ENCODE results near the gene KIFC3. TPM values are rescaled to one million over a fixed set of nuclear protein-coding genes. Genes with fewer than 3 reads are reported as not detected.

Gene KIFC3
- total and polyA plus RNA-seq, 2 of the 8 experiments (the other 6 are each of a cell fraction or from before 2014, with no cell fraction given), result 2.1 to 7.1 TPM

DNA sequence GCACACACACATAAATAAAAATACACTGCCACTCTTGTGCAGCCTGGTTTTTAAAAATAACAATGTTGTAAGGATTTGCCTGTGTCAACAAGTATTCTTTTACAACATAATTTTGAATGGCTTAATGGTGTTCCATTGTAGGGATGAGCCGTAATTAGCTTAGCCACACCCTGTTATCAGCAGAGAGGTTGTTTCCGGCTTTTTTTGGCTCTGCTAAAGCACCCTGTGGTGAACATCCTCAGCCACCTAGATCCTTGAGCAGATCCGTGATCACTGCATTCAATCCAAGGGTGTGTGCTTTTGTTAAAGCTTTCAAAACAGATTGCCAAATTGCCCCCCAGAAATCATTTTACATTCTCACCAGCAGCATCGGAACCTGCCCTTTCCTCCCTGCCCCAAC lies 59.7 kb downstream of the KIFC3 start:
- Histone ChIP-seq H4K8ac (ENCODE audit: extremely low read depth, insufficient read depth, low read length) (no peak overlapping the region), H2AK5ac (ENCODE audit: low read depth, low read length) (no peak overlapping the region), H3K27ac (ENCODE audit: low read depth, low read length) (no peak overlapping the region), H3K79me1 (ENCODE audit: low read depth, low read length) (no peaks in the 10 kb centered on the region), H2AFZ (ENCODE audit: low read length) (no peak overlapping the region), H2BK20ac (ENCODE audit: low read length) (no peak overlapping the region), H3K36me3 (ENCODE audit: control insufficient read depth in 2 of 4, insufficient read depth in 4 of 4, low read length in 3 of 4) (peaks cover 0 to under 1% (median 0%) of the 10 kb centered on the region in 4 experiments; a peak in 5 of 8 replicates), H2BK5ac (ENCODE audit: low read depth, low read length) (no peak overlapping the region), H3K9me3 (ENCODE audit: insufficient read depth in 2 of 2, low read depth in 1 of 2, low read length in 1 of 2) (no peaks in the 10 kb centered on the region), H3K4me1 (replicated peaks in 1 of 4; ENCODE audit: control insufficient read depth in 3 of 4, insufficient read depth in 4 of 4, low read length in 3 of 4) (no peaks in the 10 kb centered on the region), H3K18ac (ENCODE audit: extremely low read depth, low read length) (no peak overlapping the region), H4K91ac (replicated peaks; ENCODE audit: insufficient read length, low read length) (no peak overlapping the region), H3K4ac (replicated peaks; ENCODE audit: insufficient read length, low read depth, low read length) (no peak overlapping the region), H3K4me2 (ENCODE audit: insufficient read depth in 1 of 2, low read depth in 2 of 2, low read length in 2 of 2) (no peak overlapping the region), H3K56ac (replicated peaks; ENCODE audit: insufficient read length, low read depth, low read length) (no peak overlapping the region), H2BK12ac (ENCODE audit: low read depth, low read length) (no peak overlapping the region), H3K23me2 (ENCODE audit: low read depth, low read length) (no peaks in the 10 kb centered on the region), H2BK120ac (replicated peaks; ENCODE audit: low read depth, low read length) (no peak overlapping the region), H3K27me3 (replicated peaks in 1 of 4; ENCODE audit: control insufficient read depth in 3 of 4, extremely low read depth in 1 of 4, insufficient read depth in 3 of 4, low read length in 3 of 4) (no peaks in the 10 kb centered on the region), H3K14ac (ENCODE audit: insufficient read length) (no peak overlapping the region), H3K23ac (ENCODE audit: insufficient read length) (no peak overlapping the region), H3K79me2 (ENCODE audit: control insufficient read depth in 1 of 2, insufficient read depth in 2 of 2, low read length in 2 of 2) (no peaks in the 10 kb centered on the region), H3K9ac (replicated peaks in 1 of 4; ENCODE audit: extremely low read depth in 1 of 4, low read depth in 3 of 4, low read length in 3 of 4) (no peak overlapping the region), H2BK15ac (ENCODE audit: low read length) (no peak overlapping the region), H3K4me3 (ENCODE audit: extremely low read depth in 1 of 4, insufficient read depth in 2 of 4, low read depth in 3 of 4, low read length in 4 of 4) (no peak overlapping the region), H4K5ac (ENCODE audit: insufficient read length, low read depth, low read length) (no peak overlapping the region), H4K20me1 (replicated peaks in 1 of 2; ENCODE audit: control insufficient read depth in 1 of 2, insufficient read depth in 2 of 2, low read length in 2 of 2) (peaks cover 0 to 9% of the 10 kb centered on the region in 2 experiments)
- CTCF ChIA-PET (ENCODE audit: partially characterized antibody), result interaction anchor here (0.6 to 2.6 kb wide), 4 partner anchors 11 to 150 kb away, joined by 3 to 21 read pairs (median 6); no protein-coding TSS in a partner anchor
- POLR2A ChIA-PET (ENCODE audit: partially characterized antibody), result interaction anchor here (1.0 to 1.2 kb wide), 2 partner anchors 18 kb away, joined by 3 to 4 read pairs; no protein-coding TSS in a partner anchor
- TF ChIP-seq, protein P1, sequence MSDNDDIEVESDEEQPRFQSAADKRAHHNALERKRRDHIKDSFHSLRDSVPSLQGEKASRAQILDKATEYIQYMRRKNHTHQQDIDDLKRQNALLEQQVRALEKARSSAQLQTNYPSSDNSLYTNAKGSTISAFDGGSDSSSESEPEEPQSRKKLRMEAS (IDR thresholded peaks at IDR 0.05), result no peak
- no peak for TF ChIP-seq TCF12 (IDR thresholded peaks at IDR 0.05; ENCODE audit: low read depth, low read length)
- TF ChIP-seq JUN (IDR thresholded peaks at IDR 0.05; ENCODE audit: low read depth, low read length), result no peak
- no peak for TF ChIP-seq CHD1 (IDR thresholded peaks at IDR 0.05; ENCODE audit: low read depth, low read length)
- no peak for TF ChIP-seq CREB1 (IDR thresholded peaks at IDR 0.05)
- no peak for TF ChIP-seq BACH1 (IDR thresholded peaks at IDR 0.05; ENCODE audit: low read length)
- TF ChIP-seq RFX5 (IDR thresholded peaks at IDR 0.05; ENCODE audit: borderline replicate concordance, low read depth, low read length), result no peak
- TF ChIP-seq GTF2F1 (IDR thresholded peaks at IDR 0.05; ENCODE audit: borderline replicate concordance, low read depth, low read length), result no peak
- no peak for TF ChIP-seq SUZ12 (IDR thresholded peaks at IDR 0.05; ENCODE audit: low read length)
- TF ChIP-seq RXRA (IDR thresholded peaks at IDR 0.05; ENCODE audit: insufficient read depth, low read depth, low read length), result no peak
- no peak for TF ChIP-seq CEBPB (IDR thresholded peaks at IDR 0.05; ENCODE audit: low read depth, low read length)
- TF ChIP-seq YY1 (IDR thresholded peaks at IDR 0.05; ENCODE audit: low read depth, low read length), result no peak
- no peak for TF ChIP-seq RBBP5 (IDR thresholded peaks at IDR 0.05; ENCODE audit: borderline replicate concordance, low read depth, low read length)
- no peak for TF ChIP-seq TEAD4 (IDR thresholded peaks at IDR 0.05; ENCODE audit: low read depth, low read length)
- TF ChIP-seq SIX5 (IDR thresholded peaks at IDR 0.05; ENCODE audit: low read depth, low read length), result no peak
- DNase-seq (ENCODE audit: low read depth in 1 of 2, low spot score in 2 of 2) (no peak), FAIRE-seq (no peak)
- WGBS, 2 experiments (ENCODE audit: extremely low coverage in 1 of 2, insufficient coverage in 1 of 2, insufficient read length in 1 of 2, insufficient replicate concordance in 2 of 2, low coverage in 1 of 2, low lambda C conversion rate in 2 of 2, missing lambda C conversion rate in 1 of 2), result 88% methylated on average over 4 of the region's 4 CpGs; no CpG with 5 or more reads in 1 of the 2 experiments
